Measurements from ENCODE around the gene GCNT2. TPM values are rescaled to one million over a fixed set of nuclear protein-coding genes. Genes with fewer than 3 reads are reported as not detected.
A peak's percentile ranks its signal among the peaks of the same experiment; 100 is the strongest.

GCNT2 gene
- total RNA-seq, 1 experiment from 2014 or later = 51.2 TPM

GRCh38 chr6:10537726-10538125 lies 16.6 kb downstream of the GCNT2 start (continued):
- TF ChIP-seq AR (CRISPR knock-in tag; IDR thresholded peaks at IDR 0.05) (no peak), HMGXB4 (CRISPR knock-in tag; IDR thresholded peaks at IDR 0.05) (no peak), ARID4B (CRISPR knock-in tag; IDR thresholded peaks at IDR 0.05; ENCODE audit: borderline replicate concordance) (no peak), IRF1 (CRISPR knock-in tag; IDR thresholded peaks at IDR 0.05) (no peak), STAT6 (CRISPR knock-in tag; conservative IDR thresholded peaks at IDR 0.05; ENCODE audit: low read depth) (no peak), ZNF512 (CRISPR knock-in tag; IDR thresholded peaks at IDR 0.05; ENCODE audit: borderline replicate concordance) (no peak), TEAD4 (CRISPR knock-in tag; IDR thresholded peaks at IDR 0.05) (no peak)

- Mint-ChIP-seq H3K27me3 (ENCODE audit: low read depth) (no peaks in the 10 kb centered on the region), H3K36me3 (peaks cover 3% of the 10 kb centered on the region; the same call in 1 of the 2 replicates), H3K27ac (peak overlapping the region; percentile 9; the same call in 1 of the 2 replicates), H3K9me3 (peaks cover 4% of the 10 kb centered on the region), H3K4me1 (peaks cover 33% of the 10 kb centered on the region), H3K4me3 (no peak overlapping the region)
- no peak for DNase-seq (ENCODE audit: low spot score)
- ChIA-PET POLR2A (no interaction called here), CTCF (no interaction called here)
- no peak for ATAC-seq
- TF ChIP-seq PRDM15 (CRISPR knock-in tag; IDR thresholded peaks at IDR 0.05) (no peak), ESRRA (CRISPR knock-in tag; IDR thresholded peaks at IDR 0.05; ENCODE audit: borderline replicate concordance) (no peak), HMGXB4 (CRISPR knock-in tag; IDR thresholded peaks at IDR 0.05) (no peak), NFATC4 (CRISPR knock-in tag; IDR thresholded peaks at IDR 0.05) (no peak), ZNF423 (CRISPR knock-in tag; IDR thresholded peaks at IDR 0.05) (no peak), ZNF232 (CRISPR knock-in tag; IDR thresholded peaks at IDR 0.05) (no peak)
These were observed 19.1 kb downstream of the GCNT2 start for GRCh38 chr6:10540073-10540746.
